Sigmoid colon (tissue), 7 donors: ENCODE results near the gene LDLRAD3. TPM values are rescaled to one million over a fixed set of nuclear protein-coding genes. Genes with fewer than 3 reads are reported as not detected.

ENCODE experiments used
- DNase-seq: peaks from one replicate; pipeline ENCODE4 v3.0.0-alpha.2; 2019
- H3K27ac ChIP-seq, 4 donors: fragments of 200-600 bp; sonication (generic); one replicate each; pipeline ENCODE4 v1.5.1; 2016 to 2019; ENCODE audit warnings: mild to moderate bottlenecking in 1 of 4
- H3K27me3 ChIP-seq, 3 donors: fragments of 200-600 bp; sonication (generic); one replicate each; pipeline ENCODE4 v1.5.1; 2019; ENCODE audit warnings: mild to moderate bottlenecking in 1 of 3
- H3K36me3 ChIP-seq, 4 donors: fragments of 200-600 bp; sonication (generic); one replicate each; pipeline ENCODE4 v1.5.1; 2016 to 2019
- H3K4me1 ChIP-seq, 4 donors: fragments of 200-600 bp; sonication (generic); one replicate each; pipeline ENCODE4 v1.5.1; 2017 to 2019
- H3K4me3 ChIP-seq, 4 donors: fragments of 200-600 bp; sonication (generic); one replicate each; pipeline ENCODE4 v1.5.1; 2017 to 2019; ENCODE audit warnings: mild to moderate bottlenecking in 2 of 4, moderate library complexity in 1 of 4
- H3K9me3 ChIP-seq, 4 donors: fragments of 200-600 bp in 3 of 4; sonication (generic) in 3 of 4; one replicate each; pipeline versions ENCODE4 v1.5.1 to v1.6.1; 2013 to 2019
- CTCF ChIP-seq, 4 experiments: fragments of 450-650 bp in 3 of 4; fragments of 200-600 bp in 1 of 4; IDR thresholded peaks; one replicate each; pipeline ENCODE4 v1.5.1; 2016 to 2019; ENCODE audit warnings: antibody characterized with exemption in 4 of 4, mild to moderate bottlenecking in 3 of 4, moderate library complexity in 2 of 4
- EP300 ChIP-seq, 4 donors: sonication (generic); formaldehyde crosslinking; IDR thresholded peaks; one replicate each; pipeline ENCODE4 v1.6.1; 2017; ENCODE audit warnings: antibody characterized with exemption in 4 of 4
- POLR2A ChIP-seq, 2 donors: fragments of 450-650 bp; IDR thresholded peaks; one replicate each; pipeline ENCODE4 v1.6.1; 2016; ENCODE audit warnings: antibody characterized with exemption in 2 of 2, mild to moderate bottlenecking in 2 of 2, moderate library complexity in 2 of 2
- POLR2AphosphoS5 ChIP-seq, 4 donors: sonication (generic); formaldehyde crosslinking; IDR thresholded peaks; one replicate each; pipeline ENCODE4 v1.6.1; 2017; ENCODE audit warnings: antibody characterized with exemption in 4 of 4
- WGBS, 2 donors: extraction: QIAGEN DNeasy Blood & Tissue Kit; methylation state at CpG; one replicate each; pipeline ENCODE4 v1.1.7; 2013; 5-methylcytosine and 5-hydroxymethylcytosine counted together
- intact Hi-C: fragments of 100-400 bp; cut with DNase I; formaldehyde crosslinking; loops from one replicate; pipeline ENCODE4 v1.15.1; 2023
- polyA plus RNA-seq, 3 donors: library from polyadenylated mRNA; stranded (reverse); fragments of 200-250 nt; gene quantifications; one replicate each; pipeline ENCODE4 v1.2.3, GENCODE V29; 2013
- total RNA-seq, 4 donors: library from RNA; depleted of rRNA; stranded (reverse); fragments of >200 nt; gene quantifications; one replicate each; pipeline ENCODE4 v1.1.0, GENCODE V29; 2016
- donor health status: healthy with polysubstance abuse.
- donor health status: Bipolar disorder and iron deficiency.
- donor health status: healthy.

LDLRAD3 gene
- total and polyA plus RNA-seq, 7 donors: 0.23 to 23.4 (median 10.2) TPM

- H3K4me1 ChIP-seq: peaks cover 0 to 15% (median 12%) of the 10 kb centered on the region in 4 donors
- no peaks in the 10 kb centered on the region for H3K36me3 ChIP-seq
- intact Hi-C loops: no loop called here
- DNase-seq: no peak
- H3K9me3 ChIP-seq: no peaks in the 10 kb centered on the region
- H3K27ac ChIP-seq: no peak overlapping the region
- TF ChIP-seq POLR2A (IDR thresholded peaks at IDR 0.05) (no peak), EP300 (IDR thresholded peaks at IDR 0.05) (no peak), CTCF (IDR thresholded peaks at IDR 0.05) (no peak), POLR2AphosphoS5 (IDR thresholded peaks at IDR 0.05) (no peak)
- H3K4me3 ChIP-seq: no peak overlapping the region
- H3K27me3 ChIP-seq: no peaks in the 10 kb centered on the region
- 94% methylated on average over 5 of the region's 5 CpGs for WGBS, 2 donors
These were observed 202.6 kb downstream of the LDLRAD3 start for GRCh38 chr11:36146437-36146836.

- intact Hi-C loops: no loop called here
- Histone ChIP-seq H3K4me1 (peaks cover 0 to 15% (median 12%) of the 10 kb centered on the region in 4 donors), H3K27me3 (no peaks in the 10 kb centered on the region), H3K27ac (no peak overlapping the region), H3K4me3 (no peak overlapping the region), H3K36me3 (no peaks in the 10 kb centered on the region), H3K9me3 (no peaks in the 10 kb centered on the region)
- 33 to 41% methylated on average over 1 of the region's 1 CpG for WGBS, 2 donors
- TF ChIP-seq POLR2A (IDR thresholded peaks at IDR 0.05) (no peak), POLR2AphosphoS5 (IDR thresholded peaks at IDR 0.05) (no peak), EP300 (IDR thresholded peaks at IDR 0.05) (no peak), CTCF (IDR thresholded peaks at IDR 0.05) (no peak)
- DNase-seq: no peak
These were observed 203.6 kb downstream of the LDLRAD3 start for GRCh38 chr11:36147491-36147890.

GRCh38 chr11:36148701-36149100 is 204.8 kb downstream of the LDLRAD3 start:
- H3K4me1 ChIP-seq: peaks cover 0 to 15% (median 12%) of the 10 kb centered on the region in 4 donors
- H3K36me3 ChIP-seq: no peaks in the 10 kb centered on the region
- H3K27ac ChIP-seq: peak overlapping the region in 1 of 4 donors; percentile 53
- 96 to 98% methylated on average over 3 of the region's 3 CpGs for WGBS, 2 donors
- H3K9me3 ChIP-seq: no peaks in the 10 kb centered on the region
- no peak for DNase-seq
- intact Hi-C loops: no loop called here
- H3K27me3 ChIP-seq: no peaks in the 10 kb centered on the region
- no peak overlapping the region for H3K4me3 ChIP-seq
- no peak for TF ChIP-seq EP300 (IDR thresholded peaks at IDR 0.05)
- no peak for TF ChIP-seq POLR2A (IDR thresholded peaks at IDR 0.05)
- TF ChIP-seq CTCF (IDR thresholded peaks at IDR 0.05): no peak
- TF ChIP-seq POLR2AphosphoS5 (IDR thresholded peaks at IDR 0.05): no peak

- Histone ChIP-seq H3K4me1 (peaks cover 0 to 20% (median 12%) of the 10 kb centered on the region in 4 donors), H3K36me3 (no peaks in the 10 kb centered on the region), H3K4me3 (no peak overlapping the region), H3K9me3 (no peaks in the 10 kb centered on the region), H3K27ac (peak overlapping the region in 1 of 4 donors; percentile 53), H3K27me3 (no peaks in the 10 kb centered on the region)
- intact Hi-C loops: no loop called here
- DNase-seq: peak; percentile 82
- peak in 1 of 4 experiments; percentile 9 for TF ChIP-seq CTCF (IDR thresholded peaks at IDR 0.05)
- peak in 1 of 4 donors; percentile 73 for TF ChIP-seq EP300 (IDR thresholded peaks at IDR 0.05)
- peak in 3 of 4 donors; percentile 26 to 87 (median 53) for TF ChIP-seq POLR2AphosphoS5 (IDR thresholded peaks at IDR 0.05)
- TF ChIP-seq POLR2A (IDR thresholded peaks at IDR 0.05): no peak
- 45 to 62% methylated on average over 8 of the region's 8 CpGs for WGBS, 2 donors
These were observed 205.8 kb downstream of the LDLRAD3 start for GRCh38 chr11:36149538-36150242.
